Measurements from ENCODE around the gene GGT7.
A peak's percentile ranks its signal among the peaks of the same experiment; 100 is the strongest.
"Not testable (repeated sequence)": the region's sequence is repeated elsewhere in the genome, so short reads cannot be mapped to it uniquely, and the experiment has no call there.

The GGT7 gene

GRCh38 chr20:34842143-34842542 is 30.5 kb downstream of the GGT7 start:
- DNase-seq (ENCODE audit: low spot score), result no peak

- no peak for DNase-seq (ENCODE audit: low spot score)
Observed at GRCh38 chr20:34834459-34834893, 38.2 kb downstream of the GGT7 start.

GRCh38 chr20:34831936-34832335 is 40.7 kb downstream of the GGT7 start:
- no peak for DNase-seq (ENCODE audit: low spot score)

GRCh38 chr20:34829191-34829590 is 43.5 kb downstream of the GGT7 start:
- DNase-seq (ENCODE audit: low spot score), result no peak

- DNase-seq (ENCODE audit: low spot score), result peak; percentile 85
Observed at GRCh38 chr20:34825530-34826362, 46.9 kb downstream of the GGT7 start, which contains the start of gene NCOA6. Gene NCOA6, minus strand, starts transcription at chr20:34825651. Its CDS starts 43,296 bp downstream, at chr20:34782355.

GRCh38 chr20:34824806-34825529 is 47.7 kb downstream of the GGT7 start:
- DNase-seq (ENCODE audit: low spot score), result peak; percentile 80

GRCh38 chr20:34824452-34824805 is 48.2 kb downstream of the GGT7 start:
- peak; percentile 46 for DNase-seq (ENCODE audit: low spot score)

- DNase-seq (ENCODE audit: low spot score), result no peak
Observed at GRCh38 chr20:34824026-34824425, 48.6 kb downstream of the GGT7 start.

- no peak for DNase-seq (ENCODE audit: low spot score)
Observed at GRCh38 chr20:34820805-34821578, 51.7 kb downstream of the GGT7 start.

GRCh38 chr20:34817801-34818200 is 54.9 kb downstream of the GGT7 start:
- DNase-seq (ENCODE audit: low spot score), result no peak

- no peak for DNase-seq (ENCODE audit: low spot score)
Observed at GRCh38 chr20:34817072-34817471, 55.6 kb downstream of the GGT7 start.

GRCh38 chr20:34815636-34816035 is 57.0 kb downstream of the GGT7 start:
- DNase-seq (ENCODE audit: low spot score), result no peak

GRCh38 chr20:34808583-34808982 is 64.1 kb downstream of the GGT7 start:
- no peak for DNase-seq (ENCODE audit: low spot score)

GRCh38 chr20:34807944-34808465 is 64.7 kb downstream of the GGT7 start:
- not testable (repeated sequence) for DNase-seq (ENCODE audit: low spot score)

- DNase-seq (ENCODE audit: low spot score), result no peak
Observed at GRCh38 chr20:34806255-34806654, 66.4 kb downstream of the GGT7 start.

GRCh38 chr20:34798871-34799270 is 73.8 kb downstream of the GGT7 start:
- no peak for DNase-seq (ENCODE audit: low spot score)

GRCh38 chr20:34798328-34798727 is 74.3 kb downstream of the GGT7 start:
- no peak for DNase-seq (ENCODE audit: low spot score)

- no peak for DNase-seq (ENCODE audit: low spot score)
Observed at GRCh38 chr20:34797012-34797995, 75.4 kb downstream of the GGT7 start.

All from ecto neural progenitor cell (in vitro differentiated cells).